ENCODE results near the gene XPA. TPM values are rescaled to one million over a fixed set of nuclear protein-coding genes. Genes with fewer than 3 reads are reported as not detected.

XPA gene
- total and polyA plus RNA-seq, 2 of the 13 experiments (the other 11 are each of a cell fraction or from before 2014, with no cell fraction given): 2.3 to 15.2 TPM

DNA sequence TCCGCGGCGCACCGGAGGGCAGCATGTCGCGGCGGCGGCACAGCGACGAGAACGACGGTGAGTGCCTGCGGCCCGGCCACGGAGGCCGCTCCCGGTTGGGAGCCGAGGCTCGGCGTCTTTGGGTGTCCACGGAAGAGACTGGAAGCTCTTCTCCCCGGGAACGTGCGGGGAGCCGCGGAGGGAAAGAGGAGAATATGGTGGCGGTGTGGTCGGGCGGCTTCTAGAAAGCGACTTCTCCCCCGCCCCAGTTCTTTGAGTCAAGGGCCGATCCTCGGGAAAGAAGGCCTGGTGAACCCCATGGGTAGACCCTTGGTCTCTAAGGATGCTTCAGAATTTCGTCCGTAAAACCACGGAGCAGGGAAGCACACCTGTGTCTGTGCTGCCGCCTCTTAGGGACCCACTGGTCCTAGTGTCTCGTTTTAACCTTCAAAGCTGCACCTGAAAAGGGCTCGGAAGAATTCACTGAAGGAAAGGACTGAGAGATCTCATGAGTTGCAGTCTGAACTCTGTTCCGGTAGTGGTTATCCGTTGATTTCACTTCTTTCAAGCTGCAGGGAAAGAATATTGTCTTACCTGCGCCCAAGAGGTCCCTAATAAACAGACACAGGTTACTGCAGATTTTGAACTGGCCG, 63.2 kb downstream of the XPA start (continued):
- TF ChIP-seq, protein P1, sequence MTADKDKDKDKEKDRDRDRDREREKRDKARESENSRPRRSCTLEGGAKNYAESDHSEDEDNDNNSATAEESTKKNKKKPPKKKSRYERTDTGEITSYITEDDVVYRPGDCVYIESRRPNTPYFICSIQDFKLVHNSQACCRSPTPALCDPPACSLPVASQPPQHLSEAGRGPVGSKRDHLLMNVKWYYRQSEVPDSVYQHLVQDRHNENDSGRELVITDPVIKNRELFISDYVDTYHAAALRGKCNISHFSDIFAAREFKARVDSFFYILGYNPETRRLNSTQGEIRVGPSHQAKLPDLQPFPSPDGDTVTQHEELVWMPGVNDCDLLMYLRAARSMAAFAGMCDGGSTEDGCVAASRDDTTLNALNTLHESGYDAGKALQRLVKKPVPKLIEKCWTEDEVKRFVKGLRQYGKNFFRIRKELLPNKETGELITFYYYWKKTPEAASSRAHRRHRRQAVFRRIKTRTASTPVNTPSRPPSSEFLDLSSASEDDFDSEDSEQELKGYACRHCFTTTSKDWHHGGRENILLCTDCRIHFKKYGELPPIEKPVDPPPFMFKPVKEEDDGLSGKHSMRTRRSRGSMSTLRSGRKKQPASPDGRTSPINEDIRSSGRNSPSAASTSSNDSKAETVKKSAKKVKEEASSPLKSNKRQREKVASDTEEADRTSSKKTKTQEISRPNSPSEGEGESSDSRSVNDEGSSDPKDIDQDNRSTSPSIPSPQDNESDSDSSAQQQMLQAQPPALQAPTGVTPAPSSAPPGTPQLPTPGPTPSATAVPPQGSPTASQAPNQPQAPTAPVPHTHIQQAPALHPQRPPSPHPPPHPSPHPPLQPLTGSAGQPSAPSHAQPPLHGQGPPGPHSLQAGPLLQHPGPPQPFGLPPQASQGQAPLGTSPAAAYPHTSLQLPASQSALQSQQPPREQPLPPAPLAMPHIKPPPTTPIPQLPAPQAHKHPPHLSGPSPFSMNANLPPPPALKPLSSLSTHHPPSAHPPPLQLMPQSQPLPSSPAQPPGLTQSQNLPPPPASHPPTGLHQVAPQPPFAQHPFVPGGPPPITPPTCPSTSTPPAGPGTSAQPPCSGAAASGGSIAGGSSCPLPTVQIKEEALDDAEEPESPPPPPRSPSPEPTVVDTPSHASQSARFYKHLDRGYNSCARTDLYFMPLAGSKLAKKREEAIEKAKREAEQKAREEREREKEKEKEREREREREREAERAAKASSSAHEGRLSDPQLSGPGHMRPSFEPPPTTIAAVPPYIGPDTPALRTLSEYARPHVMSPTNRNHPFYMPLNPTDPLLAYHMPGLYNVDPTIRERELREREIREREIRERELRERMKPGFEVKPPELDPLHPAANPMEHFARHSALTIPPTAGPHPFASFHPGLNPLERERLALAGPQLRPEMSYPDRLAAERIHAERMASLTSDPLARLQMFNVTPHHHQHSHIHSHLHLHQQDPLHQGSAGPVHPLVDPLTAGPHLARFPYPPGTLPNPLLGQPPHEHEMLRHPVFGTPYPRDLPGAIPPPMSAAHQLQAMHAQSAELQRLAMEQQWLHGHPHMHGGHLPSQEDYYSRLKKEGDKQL (CRISPR knock-in tag; IDR thresholded peaks at IDR 0.05; ENCODE audit: low read depth): no peak
- TF ChIP-seq FOXK1 (CRISPR knock-in tag; IDR thresholded peaks at IDR 0.05; ENCODE audit: borderline replicate concordance, low read depth): no peak
- TF ChIP-seq, protein P2, sequence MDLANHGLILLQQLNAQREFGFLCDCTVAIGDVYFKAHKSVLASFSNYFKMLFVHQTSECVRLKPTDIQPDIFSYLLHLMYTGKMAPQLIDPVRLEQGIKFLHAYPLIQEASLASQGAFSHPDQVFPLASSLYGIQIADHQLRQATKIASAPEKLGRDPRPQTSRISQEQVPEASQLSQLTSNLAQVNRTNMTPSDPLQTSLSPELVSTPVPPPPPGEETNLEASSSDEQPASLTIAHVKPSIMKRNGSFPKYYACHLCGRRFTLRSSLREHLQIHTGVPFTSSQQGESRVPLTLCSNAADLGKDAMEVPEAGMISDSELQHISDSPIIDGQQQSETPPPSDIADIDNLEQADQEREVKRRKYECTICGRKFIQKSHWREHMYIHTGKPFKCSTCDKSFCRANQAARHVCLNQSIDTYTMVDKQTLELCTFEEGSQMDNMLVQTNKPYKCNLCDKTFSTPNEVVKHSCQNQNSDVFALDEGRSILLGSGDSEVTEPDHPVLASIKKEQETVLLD (CRISPR knock-in tag; IDR thresholded peaks at IDR 0.05; ENCODE audit: low read depth): no peak
- no peak for TF ChIP-seq ZKSCAN5 (CRISPR knock-in tag; IDR thresholded peaks at IDR 0.05)
- TF ChIP-seq MAZ (IDR thresholded peaks at IDR 0.05; ENCODE audit: borderline replicate concordance, low read depth, low read length): no peak
- TF ChIP-seq MAZ (CRISPR knock-in tag; IDR thresholded peaks at IDR 0.05; ENCODE audit: low read depth): no peak
- TF ChIP-seq ZNF431 (CRISPR knock-in tag; IDR thresholded peaks at IDR 0.05; ENCODE audit: borderline replicate concordance, low read depth): 0 out of 2 replicates have a peak, but pooled peaks have one; percentile 14
- no peak for TF ChIP-seq BRCA1 (CRISPR knock-in tag; IDR thresholded peaks at IDR 0.05)
- TF ChIP-seq ZNF772 (CRISPR knock-in tag; IDR thresholded peaks at IDR 0.05): 0 out of 2 replicates have a peak, but pooled peaks have one; percentile 6
- 0 out of 2 replicates have a peak, but pooled peaks have one; percentile 26 for TF ChIP-seq RAD21 (CRISPR knock-in tag; IDR thresholded peaks at IDR 0.05)
- TF ChIP-seq, protein P3, sequence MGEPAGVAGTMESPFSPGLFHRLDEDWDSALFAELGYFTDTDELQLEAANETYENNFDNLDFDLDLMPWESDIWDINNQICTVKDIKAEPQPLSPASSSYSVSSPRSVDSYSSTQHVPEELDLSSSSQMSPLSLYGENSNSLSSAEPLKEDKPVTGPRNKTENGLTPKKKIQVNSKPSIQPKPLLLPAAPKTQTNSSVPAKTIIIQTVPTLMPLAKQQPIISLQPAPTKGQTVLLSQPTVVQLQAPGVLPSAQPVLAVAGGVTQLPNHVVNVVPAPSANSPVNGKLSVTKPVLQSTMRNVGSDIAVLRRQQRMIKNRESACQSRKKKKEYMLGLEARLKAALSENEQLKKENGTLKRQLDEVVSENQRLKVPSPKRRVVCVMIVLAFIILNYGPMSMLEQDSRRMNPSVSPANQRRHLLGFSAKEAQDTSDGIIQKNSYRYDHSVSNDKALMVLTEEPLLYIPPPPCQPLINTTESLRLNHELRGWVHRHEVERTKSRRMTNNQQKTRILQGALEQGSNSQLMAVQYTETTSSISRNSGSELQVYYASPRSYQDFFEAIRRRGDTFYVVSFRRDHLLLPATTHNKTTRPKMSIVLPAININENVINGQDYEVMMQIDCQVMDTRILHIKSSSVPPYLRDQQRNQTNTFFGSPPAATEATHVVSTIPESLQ (CRISPR knock-in tag; conservative IDR thresholded peaks at IDR 0.05): no peak
- TF ChIP-seq ZNF530 (CRISPR knock-in tag; IDR thresholded peaks at IDR 0.05; ENCODE audit: low read depth): no peak
- TF ChIP-seq PRPF4 (IDR thresholded peaks at IDR 0.05; ENCODE audit: low read depth, low read length, poor library complexity, severe bottlenecking): no peak
- TF ChIP-seq KLF9 (CRISPR knock-in tag; IDR thresholded peaks at IDR 0.05; ENCODE audit: low read depth): no peak
- no peak for TF ChIP-seq KLF12 (CRISPR knock-in tag; IDR thresholded peaks at IDR 0.05; ENCODE audit: borderline replicate concordance)
- TF ChIP-seq, protein P4, sequence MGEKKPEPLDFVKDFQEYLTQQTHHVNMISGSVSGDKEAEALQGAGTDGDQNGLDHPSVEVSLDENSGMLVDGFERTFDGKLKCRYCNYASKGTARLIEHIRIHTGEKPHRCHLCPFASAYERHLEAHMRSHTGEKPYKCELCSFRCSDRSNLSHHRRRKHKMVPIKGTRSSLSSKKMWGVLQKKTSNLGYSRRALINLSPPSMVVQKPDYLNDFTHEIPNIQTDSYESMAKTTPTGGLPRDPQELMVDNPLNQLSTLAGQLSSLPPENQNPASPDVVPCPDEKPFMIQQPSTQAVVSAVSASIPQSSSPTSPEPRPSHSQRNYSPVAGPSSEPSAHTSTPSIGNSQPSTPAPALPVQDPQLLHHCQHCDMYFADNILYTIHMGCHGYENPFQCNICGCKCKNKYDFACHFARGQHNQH (CRISPR knock-in tag; IDR thresholded peaks at IDR 0.05): no peak
- no peak for TF ChIP-seq NRL (CRISPR knock-in tag; IDR thresholded peaks at IDR 0.05; ENCODE audit: borderline replicate concordance)

All from HepG2 (cell line).